Cardiac septum (tissue), 1 donor: Measurements from ENCODE around the gene CD46. TPM values are rescaled to one million over a fixed set of nuclear protein-coding genes. Genes with fewer than 3 reads are reported as not detected.
A peak's percentile ranks its signal among the peaks of the same experiment; 100 is the strongest.
"Not testable (repeated sequence)": the region's sequence is repeated elsewhere in the genome, so short reads cannot be mapped to it uniquely, and the experiment has no call there.

Experiments
- DNase-seq: peaks from one replicate; pipeline ENCODE4 v3.0.0-alpha.2; 2020; ENCODE audit warnings: low spot score
- intact Hi-C: fragments of 100-400 bp; cut with DNase I; formaldehyde crosslinking; loops from one replicate; pipeline ENCODE4 v1.14.0; 2022
- long read RNA-seq: library from polyadenylated mRNA; unstranded; transcript quantifications from one replicate; pipeline ENCODE4 v2.0.0, GENCODE V29; 2021
- total RNA-seq: library from RNA; stranded (reverse); fragmentation: NEBNext Ultra II Directional; extraction: Animal tissue kit (Norgen Biotek cat#: 25700); gene quantifications from one replicate; pipeline ENCODE4 v1.2.1, GENCODE V29; 2021
- donor health status: DM: no; HTN: no; CAD: no.

CD46 gene
- 83.6 TPM for total RNA-seq
- long read RNA-seq, transcript CD46-204 (11 exons, 3,188 nt), result minor isoform, 29 of 122 reads
- long read RNA-seq, transcript CD46-208 (13 exons, 3,326 nt), result minor isoform, 14 of 122 reads
- long read RNA-seq, transcript CD46-207 (12 exons, 3,281 nt), result major isoform, 41 of 122 reads
- long read RNA-seq, transcript CD46-203 (12 exons, 3,233 nt), result minor isoform, 6 of 122 reads
- long read RNA-seq, partial matches to known transcripts, result 14 of 122 reads
- long read RNA-seq, other reads (novel, unspliced or antisense), result 16 of 122 reads

DNA sequence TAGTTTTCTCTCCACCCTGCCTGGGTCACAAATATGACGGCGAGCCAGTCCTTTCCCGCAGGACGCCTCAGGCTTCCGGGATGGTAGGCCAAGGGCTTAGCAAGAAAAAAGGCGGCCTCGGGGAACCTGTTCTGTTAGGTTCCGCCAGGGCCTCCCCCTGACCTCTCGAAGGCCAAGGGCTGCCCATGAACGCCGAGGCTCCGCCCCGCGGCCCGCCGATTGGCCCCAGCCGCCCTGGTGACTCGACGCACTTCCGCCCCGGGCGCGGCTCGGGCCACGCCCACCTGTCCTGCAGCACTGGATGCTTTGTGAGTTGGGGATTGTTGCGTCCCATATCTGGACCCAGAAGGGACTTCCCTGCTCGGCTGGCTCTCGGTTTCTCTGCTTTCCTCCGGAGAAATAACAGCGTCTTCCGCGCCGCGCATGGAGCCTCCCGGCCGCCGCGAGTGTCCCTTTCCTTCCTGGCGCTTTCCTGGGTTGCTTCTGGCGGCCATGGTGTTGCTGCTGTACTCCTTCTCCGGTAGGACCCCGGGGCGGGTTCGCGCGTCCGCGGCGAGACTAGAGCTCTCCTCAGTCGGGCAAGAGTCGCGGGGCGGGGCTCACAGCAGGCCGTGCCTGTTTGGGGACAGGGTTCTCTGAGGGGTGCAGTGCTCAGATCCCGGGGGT, at the start of gene CD46:
TSS of gene CD46 (plus strand) at position 265 of the 666 bp plus-strand sequence. CDS start at position 424, 159 bp downstream.
- intact Hi-C loops, result loop anchor here (5.0 kb wide), 1 partner anchor 55 kb away; no protein-coding TSS in a partner anchor

DNA sequence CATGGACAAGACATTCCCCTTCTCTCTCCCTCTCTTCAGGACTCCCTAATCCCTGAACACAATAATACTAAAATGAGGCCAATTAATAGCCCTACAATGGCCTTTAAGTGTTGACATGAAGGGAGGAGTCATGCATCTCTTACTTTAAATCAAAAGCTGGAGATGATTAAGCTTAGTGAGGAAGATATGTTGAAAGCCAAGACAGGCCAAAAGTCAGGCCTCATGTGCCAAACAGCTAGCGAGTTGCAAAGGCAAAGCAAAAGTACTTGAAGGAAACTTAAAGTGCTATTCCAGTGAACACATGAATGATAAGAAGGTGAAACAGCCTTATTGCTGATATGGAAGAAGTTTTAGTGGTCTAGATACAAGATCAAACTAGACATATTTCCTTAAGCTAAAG, 49.5 kb upstream of the CD46 start:
- intact Hi-C loops, result no loop called here

More for the DNA sequence above, at the start of gene CD46:
- peak; percentile 97 for DNase-seq

DNA sequence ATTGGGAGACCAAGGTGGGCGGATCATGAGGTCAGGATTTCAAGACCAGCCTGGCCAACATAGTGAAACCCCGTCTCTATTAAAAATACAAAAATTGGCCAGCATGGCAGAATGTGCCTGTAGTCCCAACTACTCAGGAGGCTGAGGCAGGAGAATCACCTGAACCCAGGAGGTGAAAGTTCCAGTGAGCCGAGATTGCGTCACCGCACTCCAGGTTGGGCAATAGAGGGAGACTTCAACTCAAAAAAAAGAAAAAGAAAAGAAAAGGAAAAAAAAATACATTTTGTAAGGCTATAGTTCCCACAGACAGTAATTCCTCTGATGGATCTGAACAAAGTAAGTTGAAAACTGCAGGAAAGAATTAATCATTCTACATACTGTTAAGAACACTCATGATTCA, 48.1 kb upstream of the CD46 start:
- DNase-seq, result no peak
- intact Hi-C loops, result no loop called here

More for the DNA sequence above, 49.5 kb upstream of the CD46 start:
- no peak for DNase-seq

DNA sequence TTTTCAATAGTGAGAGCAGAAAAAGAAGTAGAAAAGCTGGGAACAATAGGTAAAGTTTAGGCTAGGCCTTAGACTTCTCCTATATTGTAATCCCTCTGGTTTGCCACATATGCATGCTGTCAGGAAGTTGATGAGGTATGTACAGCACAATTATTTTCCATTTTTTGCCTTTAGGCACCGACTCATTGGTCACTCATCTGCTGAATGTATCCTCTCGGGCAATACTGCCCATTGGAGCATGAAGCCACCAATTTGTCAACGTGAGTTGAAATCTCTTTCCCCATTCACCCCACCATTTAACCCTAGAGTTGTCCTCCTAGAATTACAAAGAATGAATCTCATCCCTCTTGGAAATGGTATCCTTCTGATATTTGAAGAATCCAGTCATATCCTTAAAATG, 43.9 kb upstream of the CD46 start:
- intact Hi-C loops, DNase-seq: not testable (repeated sequence)

DNA sequence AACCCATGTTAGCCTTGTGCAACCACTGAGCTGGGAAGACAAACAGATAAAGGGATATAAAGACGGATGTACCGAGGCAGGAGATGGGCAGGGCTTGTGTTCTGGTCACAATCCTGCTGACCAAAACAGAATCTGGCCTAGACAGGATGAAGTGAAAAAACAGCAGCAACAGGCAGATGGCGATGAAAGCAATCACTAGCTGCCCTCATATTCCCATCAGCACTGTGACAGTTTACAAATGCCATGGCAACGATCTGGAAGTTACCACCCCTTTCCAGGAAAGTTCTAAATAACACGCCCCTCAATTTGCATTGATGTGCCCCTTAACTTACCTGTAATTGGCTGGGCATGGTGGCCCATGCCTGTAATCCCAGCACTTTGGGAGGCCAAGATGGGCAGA, 40.6 kb upstream of the CD46 start:
- intact Hi-C loops, result no loop called here

DNA sequence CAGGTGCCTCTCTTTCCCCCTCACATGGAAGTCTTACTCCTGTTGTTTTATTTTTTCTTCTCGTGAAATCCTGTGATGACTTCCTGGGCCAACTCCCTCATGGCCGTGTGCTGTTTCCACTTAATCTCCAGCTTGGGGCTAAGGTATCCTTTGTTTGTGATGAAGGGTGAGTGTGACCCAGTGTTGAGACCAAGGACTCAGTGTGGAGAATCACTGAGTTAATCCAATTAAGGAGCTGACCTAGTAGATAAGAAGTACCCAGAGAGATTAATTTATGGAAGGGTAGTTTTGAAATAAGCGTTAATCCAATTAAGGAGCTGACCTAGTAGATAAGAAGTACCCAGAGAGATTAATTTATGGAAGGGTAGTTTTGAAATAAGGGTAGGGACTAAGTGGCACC, 39.2 kb upstream of the CD46 start:
- intact Hi-C loops, DNase-seq: not testable (repeated sequence)

More for the DNA sequence above, 40.6 kb upstream of the CD46 start:
- DNase-seq, result no peak

DNA sequence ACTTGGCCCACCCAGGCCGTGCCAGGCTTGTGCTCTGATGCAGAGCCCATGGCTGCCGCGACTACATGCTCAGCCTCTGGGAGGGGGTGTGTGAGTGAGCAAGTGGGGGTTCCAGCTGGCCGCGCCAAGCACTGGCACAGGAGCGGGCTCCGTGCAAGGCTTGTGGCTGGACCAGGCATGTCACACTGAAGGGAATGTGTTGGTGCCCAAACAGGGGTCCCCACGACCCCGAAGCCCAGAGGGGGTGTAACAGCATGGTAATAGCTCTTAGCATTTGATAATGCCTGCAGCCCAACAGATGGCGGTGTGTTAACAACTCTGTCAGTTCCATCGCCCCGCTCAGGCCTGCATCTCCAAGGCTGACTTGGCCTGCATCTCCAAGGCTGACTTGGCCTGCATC, 38.3 kb upstream of the CD46 start:
- intact Hi-C loops, result no loop called here

DNA sequence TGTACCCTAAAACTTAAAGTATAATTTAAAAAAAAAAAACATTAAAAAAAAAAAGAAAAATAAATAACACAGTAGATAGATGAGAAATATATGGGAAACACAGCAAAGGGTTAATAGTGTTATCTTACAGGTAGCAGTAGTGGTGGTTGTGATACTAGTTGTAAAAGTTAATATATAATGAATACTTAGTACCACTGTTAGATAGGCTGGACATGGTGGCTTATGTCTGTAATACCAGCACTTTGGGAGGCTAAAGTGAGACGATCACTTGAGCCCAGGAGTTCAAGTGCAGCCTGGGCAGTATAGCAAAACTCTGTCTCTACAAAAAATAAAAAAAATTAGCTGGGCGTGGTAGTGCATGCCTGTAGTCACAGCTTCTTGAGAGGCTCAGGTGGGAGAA, 32.6 kb upstream of the CD46 start:
- intact Hi-C loops, result no loop called here
- no peak for DNase-seq

More for the DNA sequence above, 38.3 kb upstream of the CD46 start:
- DNase-seq, result no peak

DNA sequence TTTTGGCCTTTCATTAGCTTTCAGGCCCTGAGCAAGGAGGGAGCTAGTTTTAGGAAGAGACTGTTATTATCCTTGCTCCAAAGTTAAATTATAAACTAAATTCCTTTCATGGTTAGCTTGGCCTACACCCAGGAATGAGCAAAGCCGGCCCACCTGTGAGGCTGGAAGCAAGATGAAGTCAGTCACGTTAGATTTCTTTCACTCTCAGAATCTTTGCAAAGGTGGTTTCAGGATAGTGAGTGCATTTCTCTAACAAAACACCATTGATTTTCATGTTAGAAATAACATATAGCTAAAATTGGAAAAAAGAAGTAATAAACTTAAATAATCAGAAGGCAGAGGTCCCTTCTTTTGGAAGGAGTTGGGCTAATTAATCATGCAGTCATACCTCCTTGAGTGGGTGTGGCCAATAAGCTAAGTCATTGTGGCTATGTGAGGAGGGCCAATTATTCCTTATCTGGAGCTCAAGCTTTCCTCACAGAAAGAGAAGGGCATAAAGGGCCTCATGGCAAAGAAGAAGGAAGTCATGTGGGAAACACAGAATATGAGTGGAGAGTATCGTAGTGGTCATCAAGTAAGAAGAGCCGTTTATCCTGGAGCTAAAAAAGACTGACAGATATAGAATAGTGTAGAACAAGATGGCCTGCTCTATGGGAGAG, 23.5 kb upstream of the CD46 start:
- DNase-seq, intact Hi-C loops: not testable (repeated sequence)

DNA sequence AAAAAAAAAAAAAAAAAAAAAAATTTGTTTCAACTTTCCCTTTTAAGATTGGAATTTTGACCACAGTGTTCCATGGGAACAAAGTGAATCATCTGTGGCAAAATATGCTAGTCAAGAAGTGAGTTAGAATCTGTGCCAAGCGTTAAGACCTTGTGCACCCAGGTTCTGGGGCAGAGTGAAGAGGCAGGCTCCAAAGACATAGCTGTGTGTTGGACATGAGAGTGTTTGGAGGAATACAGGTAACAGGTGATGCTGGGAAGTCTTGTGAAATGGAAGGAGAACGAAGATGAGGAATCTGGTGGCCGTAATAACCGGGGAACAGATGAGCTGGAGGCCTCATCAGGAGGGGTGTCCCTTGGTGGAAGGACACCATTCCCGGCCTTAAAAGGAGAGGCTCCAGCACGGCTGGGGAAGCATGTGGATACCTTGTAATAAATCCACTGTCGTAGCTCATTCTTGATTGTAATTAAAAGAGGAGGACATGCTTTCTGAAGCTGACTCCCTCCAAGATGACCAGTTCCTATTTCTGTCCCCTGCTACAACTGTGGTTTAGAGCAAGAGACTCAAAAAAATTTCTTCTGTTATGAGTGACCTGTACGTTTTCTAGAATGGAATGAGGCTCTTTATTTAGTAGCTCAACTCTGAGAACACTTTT, 14.2 kb upstream of the CD46 start:
- intact Hi-C loops, DNase-seq: not testable (repeated sequence)

DNA sequence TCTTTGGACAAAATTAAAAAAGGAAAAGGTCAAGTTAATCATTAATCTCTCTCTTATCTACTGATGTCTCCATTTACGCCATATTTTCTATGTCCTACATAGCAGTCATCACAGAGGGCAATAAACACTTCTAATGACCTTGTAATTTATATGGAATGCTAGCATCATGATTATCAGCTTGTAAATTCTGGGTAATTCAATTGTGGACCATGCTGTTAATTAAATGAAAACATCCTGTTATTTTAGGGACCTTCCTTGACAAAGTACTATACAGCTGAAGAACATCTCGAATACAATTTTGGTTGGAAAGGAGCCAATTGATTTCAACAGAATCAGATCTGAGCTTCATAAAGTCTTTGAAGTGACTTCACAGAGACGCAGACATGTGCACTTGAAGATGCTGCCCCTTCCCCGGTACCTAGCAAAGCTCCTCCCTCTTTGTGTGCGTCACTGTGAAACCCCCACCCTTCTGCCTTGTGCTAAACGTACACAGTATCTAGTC, 13.6 kb upstream of the CD46 start:
- intact Hi-C loops, DNase-seq: not testable (repeated sequence)

DNA sequence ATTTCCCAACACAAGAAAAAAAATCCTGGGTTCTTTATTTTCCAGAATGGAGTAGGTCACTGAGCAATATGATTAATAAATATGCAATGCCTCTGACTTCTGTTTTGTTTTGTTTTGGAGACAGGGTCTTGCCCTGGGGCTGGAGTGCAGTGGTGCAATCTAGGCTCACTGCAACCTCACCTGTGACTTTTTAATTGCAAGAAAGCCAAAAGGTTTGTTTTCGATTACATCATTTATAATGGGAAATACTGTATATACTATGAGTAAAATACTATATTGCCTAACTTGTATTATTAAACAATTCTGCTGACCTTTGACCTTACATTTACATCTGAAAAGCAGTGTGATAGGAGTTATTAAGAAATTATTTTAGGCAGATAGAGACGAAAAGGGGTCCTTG, 11.6 kb upstream of the CD46 start:
- intact Hi-C loops, result no loop called here
- no peak for DNase-seq

DNA sequence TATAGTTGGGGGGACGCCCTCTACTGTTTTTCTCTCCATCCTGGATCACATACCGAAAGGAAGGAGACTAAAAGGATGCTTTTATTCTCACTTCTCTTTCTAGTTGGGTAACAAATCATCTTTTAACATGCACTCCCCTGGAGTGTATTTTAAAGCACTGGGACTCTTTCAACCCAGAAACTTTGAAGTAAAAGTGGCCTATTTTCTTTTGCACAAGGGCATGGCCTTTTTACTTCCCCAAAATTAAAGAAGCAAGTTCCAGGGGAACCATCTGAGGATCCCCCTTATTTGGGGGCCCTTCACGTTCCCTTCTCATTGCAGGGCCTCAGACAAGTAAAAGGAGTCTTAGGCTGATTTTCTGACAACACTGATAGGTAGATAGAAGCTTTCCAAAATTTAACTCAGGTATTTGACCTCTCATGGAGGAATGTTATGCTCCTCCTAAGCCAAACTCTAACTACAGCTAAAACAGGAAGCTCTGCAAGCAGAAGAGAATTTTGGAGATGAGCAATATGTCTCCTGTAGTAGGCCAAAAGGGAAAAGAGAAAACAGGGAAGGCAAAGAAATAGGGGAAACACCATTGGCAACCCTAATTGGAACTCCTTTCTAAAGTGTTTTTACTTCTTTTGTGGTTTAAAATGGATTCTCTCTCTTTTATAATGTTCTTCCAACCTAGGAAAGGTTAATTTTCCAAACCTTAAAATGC, 8.9 kb upstream of the CD46 start:
- intact Hi-C loops, result no loop called here
- no peak for DNase-seq

DNA sequence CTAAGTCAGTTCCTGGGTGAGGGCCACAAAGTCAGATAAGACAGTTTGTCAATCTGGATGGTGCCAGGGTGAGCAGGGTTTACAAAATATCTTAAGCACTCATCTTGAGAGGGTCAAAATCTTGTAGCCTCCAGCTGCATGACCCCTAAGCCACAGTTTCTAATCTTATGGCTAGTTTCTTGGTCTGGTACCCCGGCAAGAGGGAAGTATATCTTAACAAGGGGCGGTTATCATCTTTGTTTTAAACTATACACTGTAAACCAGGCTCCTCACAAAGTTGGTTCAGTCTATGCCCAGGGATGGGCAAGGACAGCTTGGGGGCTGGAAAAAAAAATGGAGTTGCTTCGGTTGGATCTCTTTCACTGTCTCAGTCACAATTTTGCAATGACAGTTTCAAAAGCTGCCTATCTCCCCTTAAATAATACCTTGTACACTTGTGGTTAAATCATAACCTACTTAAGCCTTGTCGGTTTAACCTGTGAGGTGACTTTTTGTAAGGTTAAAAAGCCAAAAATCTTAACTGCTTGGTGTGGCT, 7.8 kb upstream of the CD46 start:
- DNase-seq, result no peak
- intact Hi-C loops, result no loop called here

DNA sequence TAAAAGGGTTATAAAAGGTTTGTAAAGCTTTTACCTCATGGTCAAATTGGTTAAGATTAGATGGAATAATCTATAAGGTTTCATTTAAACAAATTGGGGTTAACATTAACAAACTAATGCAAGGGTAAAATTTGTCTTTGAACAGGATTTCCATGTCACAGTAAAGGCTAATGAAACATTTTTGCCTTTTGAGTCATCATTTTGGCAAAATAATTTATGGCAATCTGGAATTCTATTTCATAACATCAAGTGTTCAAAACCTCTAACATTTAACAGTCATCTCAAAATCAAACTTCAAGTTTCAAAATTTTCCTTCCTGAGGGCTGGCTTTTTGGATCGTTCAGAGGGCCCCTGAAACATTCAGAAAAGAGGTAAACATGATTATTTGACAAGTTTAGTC, 6.6 kb upstream of the CD46 start:
- no peak for DNase-seq
- intact Hi-C loops, result no loop called here

DNA sequence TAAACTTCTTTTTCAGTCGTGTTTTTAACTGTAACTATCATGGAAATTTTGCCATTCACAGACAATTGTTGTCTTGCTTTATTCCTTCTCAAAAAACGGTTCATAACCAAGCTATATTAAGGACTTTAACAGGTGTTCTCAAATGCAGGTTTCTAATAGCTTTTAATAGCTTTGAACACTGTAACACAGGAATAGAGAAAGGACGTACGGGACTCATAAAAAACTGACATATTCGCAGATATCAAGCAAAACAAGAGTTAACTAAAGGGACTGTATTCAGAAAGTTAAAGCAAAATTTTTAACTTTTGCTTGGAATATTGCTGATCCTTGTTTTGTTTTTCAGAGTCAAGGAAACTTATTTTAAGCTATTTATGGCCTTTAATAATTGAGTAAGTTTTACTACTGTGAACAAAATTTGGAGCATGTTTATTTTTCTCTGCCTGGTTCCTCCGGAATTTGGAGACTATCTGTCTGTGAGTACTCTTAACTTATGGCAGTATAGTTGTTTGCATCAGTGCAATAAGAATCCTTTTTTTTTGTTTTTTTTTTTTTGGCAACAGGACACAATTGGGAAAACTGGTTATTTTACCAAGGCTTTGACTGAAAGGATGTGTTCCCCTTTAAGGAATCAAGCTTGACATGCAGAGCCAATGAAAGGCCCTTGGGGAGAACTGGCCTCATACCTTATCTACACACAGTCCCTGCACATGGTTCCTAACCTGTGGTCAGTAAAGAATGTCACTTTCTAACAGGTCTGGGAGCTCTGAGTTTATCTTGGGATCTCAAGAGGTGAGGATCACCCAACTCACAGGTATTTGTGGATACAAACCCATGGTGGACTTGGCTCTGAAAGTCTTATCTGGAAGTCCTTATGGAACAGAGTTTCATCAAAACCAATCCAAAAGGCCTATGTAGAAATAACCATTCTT, 5.8 kb upstream of the CD46 start:
- intact Hi-C loops, result no loop called here
- no peak for DNase-seq

DNA sequence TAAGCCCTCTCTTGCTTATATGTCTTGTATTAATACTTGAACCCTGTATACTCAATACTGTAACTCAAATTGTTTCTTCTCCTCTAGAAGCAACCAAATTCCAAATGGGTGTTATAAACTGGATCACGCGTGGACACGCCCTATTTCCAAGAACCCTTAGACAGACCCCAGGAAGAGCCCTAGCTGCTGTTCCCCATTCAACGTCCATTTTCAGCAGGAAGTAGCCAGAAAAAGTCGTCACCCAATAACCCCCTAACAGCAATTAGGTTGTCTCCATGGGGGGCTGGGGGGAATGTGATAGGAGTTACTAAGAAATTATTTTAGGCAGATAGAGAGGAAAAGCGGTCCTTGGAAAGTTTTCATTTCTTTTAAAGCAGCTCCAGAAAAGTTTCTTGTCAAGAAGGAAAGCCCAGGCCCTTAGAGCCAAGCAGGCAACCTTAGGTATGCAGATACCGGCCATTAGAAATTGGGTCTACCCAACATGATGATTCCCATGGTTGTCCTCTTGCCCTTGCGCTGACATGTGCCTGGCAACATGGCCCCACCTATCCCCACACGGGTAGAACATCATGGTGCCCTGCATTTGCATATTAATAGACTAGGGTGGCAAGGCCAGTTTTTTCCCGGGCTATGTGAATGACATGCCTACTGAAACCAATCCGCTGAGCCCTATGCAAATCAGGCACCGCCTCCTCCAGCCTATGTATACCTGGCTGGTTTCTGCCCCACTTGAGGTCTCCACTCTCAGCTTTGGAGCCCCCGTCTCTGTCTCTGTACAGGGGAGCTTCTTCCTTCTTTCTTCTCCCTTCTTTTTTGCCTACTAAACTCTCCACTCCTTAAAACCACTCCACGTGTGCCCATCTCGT, 4.0 kb upstream of the CD46 start:
- DNase-seq, result no peak
- intact Hi-C loops, result no loop called here
